ENCODE data around the gene CRACR2B. TPM values are rescaled to one million over a fixed set of nuclear protein-coding genes. Genes with fewer than 3 reads are reported as not detected.

Gene CRACR2B
- total RNA-seq, 1 experiment from 2014 or later, result 11.8 TPM

GRCh38 chr11:791658-792534 lies 35.8 kb upstream of the CRACR2B start:
- POLR2A ChIA-PET, result no interaction called here
- Histone ChIP-seq H3K9me2 (ENCODE audit: insufficient read depth) (no peaks in the 10 kb centered on the region), H3K36me3 (ENCODE audit: control insufficient read depth in 1 of 2, insufficient read depth in 2 of 2, low read length in 2 of 2) (peaks cover 0 to 4% of the 10 kb centered on the region in 2 experiments; a peak in 1 of 4 replicates), H3K27ac (ENCODE audit: low read depth, low read length) (no peak overlapping the region; the same call in 1 of the 2 replicates), H3K9me3 (ENCODE audit: control insufficient read depth in 1 of 2, insufficient read depth in 1 of 2, low read depth in 1 of 2, low read length in 2 of 2) (no peaks in the 10 kb centered on the region), H3K27me3 (ENCODE audit: insufficient read depth, low read length) (no peaks in the 10 kb centered on the region), H3K4me1 (ENCODE audit: control insufficient read depth in 1 of 2, insufficient read depth in 2 of 2, low read length in 2 of 2) (peaks cover 16 to 42% of the 10 kb centered on the region in 2 experiments), H2AFZ (ENCODE audit: low read depth, low read length, poor library complexity, severe bottlenecking) (no peak overlapping the region), H3K9ac (ENCODE audit: low read length) (no peak overlapping the region), H3K4me3 (replicated peaks in 1 of 2; ENCODE audit: low read depth in 1 of 2, low read length in 2 of 2) (no peak overlapping the region), H3K4me2 (ENCODE audit: low read length) (no peak overlapping the region), H4K20me1 (ENCODE audit: insufficient read depth) (no peaks in the 10 kb centered on the region), H3K79me2 (ENCODE audit: insufficient read depth, low read length) (peaks cover 21% of the 10 kb centered on the region)
- ATAC-seq, result no peak
- no TSS peak for BruUV-seq (replicated peaks)
- CTCF ChIA-PET, result no interaction called here
- TF ChIP-seq RAD21 (IDR thresholded peaks at IDR 0.05; ENCODE audit: low read depth) (no peak), SIN3A (IDR thresholded peaks at IDR 0.05; ENCODE audit: low read depth) (no peak), ZBTB33 (IDR thresholded peaks at IDR 0.05; ENCODE audit: extremely low read depth, insufficient replicate concordance, low read length) (no peak), POLR2A (IDR thresholded peaks at IDR 0.05; ENCODE audit: borderline replicate concordance, extremely low read depth, insufficient read depth, insufficient read length) (no peak), EZH2 (IDR thresholded peaks at IDR 0.05) (no peak), ZNF274 (IDR thresholded peaks at IDR 0.05; ENCODE audit: low read depth, low read length) (no peak)
- RAD21 ChIA-PET (ENCODE audit: low non-redundant PET in 1 of 2, low total read pairs in 2 of 2, uncharacterized antibody in 2 of 2, unreplicated experiment in 2 of 2), result no interaction called here
- intact Hi-C loops (cut with micrococcal nuclease), result no loop called here
- DNase-seq (ENCODE audit: low read depth, low spot score), result no peak

- no peak overlapping the region for H3K9ac ChIP-seq (ENCODE audit: low read length)
- no peaks in the 10 kb centered on the region for H3K27me3 ChIP-seq (ENCODE audit: insufficient read depth, low read length)
- ATAC-seq (no peak), DNase-seq (ENCODE audit: low read depth, low spot score) (no peak)
- no peak overlapping the region for H3K27ac ChIP-seq (ENCODE audit: low read depth, low read length)
- H4K20me1 ChIP-seq (ENCODE audit: insufficient read depth), result no peaks in the 10 kb centered on the region
- intact Hi-C loops (cut with micrococcal nuclease), result no loop called here
- no peaks in the 10 kb centered on the region for H3K9me2 ChIP-seq (ENCODE audit: insufficient read depth)
- ChIA-PET CTCF (no interaction called here), RAD21 (ENCODE audit: low non-redundant PET in 1 of 2, low total read pairs in 2 of 2, uncharacterized antibody in 2 of 2, unreplicated experiment in 2 of 2) (no interaction called here), POLR2A (no interaction called here)
- H3K4me1 ChIP-seq (ENCODE audit: control insufficient read depth in 1 of 2, insufficient read depth in 2 of 2, low read length in 2 of 2), result peaks cover 17 to 48% of the 10 kb centered on the region in 2 experiments
- BruUV-seq (replicated peaks), result no TSS peak
- no peak for TF ChIP-seq SRF (IDR thresholded peaks at IDR 0.05; ENCODE audit: low read depth)
- TF ChIP-seq ZNF274 (IDR thresholded peaks at IDR 0.05; ENCODE audit: low read depth, low read length), result no peak
- no peak for TF ChIP-seq RAD21 (IDR thresholded peaks at IDR 0.05; ENCODE audit: low read depth)
- no peak for TF ChIP-seq EZH2 (IDR thresholded peaks at IDR 0.05)
- no peak for TF ChIP-seq POLR2AphosphoS5 (IDR thresholded peaks at IDR 0.05; ENCODE audit: low read depth, low read length)
- no peak for TF ChIP-seq POLR2A (IDR thresholded peaks at IDR 0.05; ENCODE audit: borderline replicate concordance, extremely low read depth, insufficient read depth, insufficient read length)
- TF ChIP-seq YY1 (IDR thresholded peaks at IDR 0.05; ENCODE audit: extremely low read depth, insufficient replicate concordance, low read depth, low read length), result no peak
- TF ChIP-seq JUND (IDR thresholded peaks at IDR 0.05), result no peak
- no peak for TF ChIP-seq TCF7L2 (IDR thresholded peaks at IDR 0.05; ENCODE audit: borderline replicate concordance, extremely low read depth, insufficient read depth, insufficient read length)
- TF ChIP-seq ZBTB33 (IDR thresholded peaks at IDR 0.05; ENCODE audit: extremely low read depth, insufficient replicate concordance, low read length), result no peak
- peaks cover 27% of the 10 kb centered on the region for H3K79me2 ChIP-seq (ENCODE audit: insufficient read depth, low read length)
- H3K36me3 ChIP-seq (ENCODE audit: control insufficient read depth in 1 of 2, insufficient read depth in 2 of 2, low read length in 2 of 2), result peaks cover 0 to 4% of the 10 kb centered on the region in 2 experiments; a peak in 1 of 4 replicates
- no peak overlapping the region for H3K4me3 ChIP-seq (replicated peaks in 1 of 2; ENCODE audit: low read depth in 1 of 2, low read length in 2 of 2)
- no peaks in the 10 kb centered on the region for H3K9me3 ChIP-seq (ENCODE audit: control insufficient read depth in 1 of 2, insufficient read depth in 1 of 2, low read depth in 1 of 2, low read length in 2 of 2)
- H2AFZ ChIP-seq (ENCODE audit: low read depth, low read length, poor library complexity, severe bottlenecking), result no peak overlapping the region
- H3K4me2 ChIP-seq (ENCODE audit: low read length), result no peak overlapping the region
Observed at GRCh38 chr11:792535-792821, 35.2 kb upstream of the CRACR2B start.

All from HCT116 (cell line).